ENCODE results near the gene RCAN3. TPM values are rescaled to one million over a fixed set of nuclear protein-coding genes. Genes with fewer than 3 reads are reported as not detected.
"Not testable (repeated sequence)": the region's sequence is repeated elsewhere in the genome, so short reads cannot be mapped to it uniquely, and the experiment has no call there.

The RCAN3 gene
- total RNA-seq, 1 donor from 2014 or later = 4.2 TPM

- no peak overlapping the region for H3K9ac ChIP-seq (ENCODE audit: low read depth in 1 of 3, low read length in 3 of 3)
- no peaks in the 10 kb centered on the region for H3K36me3 ChIP-seq (ENCODE audit: control insufficient read depth in 3 of 3, insufficient read depth in 3 of 3, low read length in 3 of 3)
- no peaks in the 10 kb centered on the region for H3K9me3 ChIP-seq (ENCODE audit: control insufficient read depth in 3 of 3, low read length in 3 of 3)
- no peak overlapping the region for H3K4me3 ChIP-seq (ENCODE audit: low read length in 3 of 3)
- H3K27ac ChIP-seq (ENCODE audit: low read depth, low read length) = no peak overlapping the region
- no peaks in the 10 kb centered on the region for H3K4me1 ChIP-seq (ENCODE audit: control insufficient read depth in 3 of 3, insufficient read depth in 3 of 3, low read length in 3 of 3)
- H3K27me3 ChIP-seq (ENCODE audit: control insufficient read depth in 3 of 3, insufficient read depth in 3 of 3, low read length in 3 of 3) = no peaks in the 10 kb centered on the region
Observed at GRCh38 chr1:24526940-24527542, 24.4 kb downstream of the RCAN3 start.

DNA sequence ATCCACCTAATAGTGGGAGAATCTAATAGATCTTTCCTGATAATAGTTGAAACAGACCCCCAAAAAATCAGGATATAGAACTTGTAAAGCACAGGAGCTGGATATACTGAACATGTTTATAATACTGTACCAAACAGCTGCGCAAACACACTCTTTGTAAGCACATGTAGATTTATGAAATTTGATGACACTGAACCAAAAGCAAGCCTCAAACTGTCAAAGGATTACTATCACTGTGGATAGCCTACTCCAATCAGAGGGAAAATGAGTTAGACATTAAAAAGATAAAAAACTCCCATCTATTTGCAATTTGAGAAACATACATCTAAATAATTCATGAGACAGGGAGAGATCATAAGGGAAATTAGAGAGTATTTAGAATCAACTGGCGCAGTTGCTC lies 26.1 kb downstream of the RCAN3 start:
- H3K4me3 ChIP-seq (ENCODE audit: low read length in 3 of 3) = no peak overlapping the region
- no peaks in the 10 kb centered on the region for H3K36me3 ChIP-seq (ENCODE audit: control insufficient read depth in 3 of 3, insufficient read depth in 3 of 3, low read length in 3 of 3)
- no peaks in the 10 kb centered on the region for H3K9me3 ChIP-seq (ENCODE audit: control insufficient read depth in 3 of 3, low read length in 3 of 3)
- no peaks in the 10 kb centered on the region for H3K4me1 ChIP-seq (ENCODE audit: control insufficient read depth in 3 of 3, insufficient read depth in 3 of 3, low read length in 3 of 3)
- no peaks in the 10 kb centered on the region for H3K27me3 ChIP-seq (ENCODE audit: control insufficient read depth in 3 of 3, insufficient read depth in 3 of 3, low read length in 3 of 3)
- no peak overlapping the region for H3K9ac ChIP-seq (ENCODE audit: low read depth in 1 of 3, low read length in 3 of 3)
- H3K27ac ChIP-seq (ENCODE audit: low read depth, low read length) = no peak overlapping the region

DNA sequence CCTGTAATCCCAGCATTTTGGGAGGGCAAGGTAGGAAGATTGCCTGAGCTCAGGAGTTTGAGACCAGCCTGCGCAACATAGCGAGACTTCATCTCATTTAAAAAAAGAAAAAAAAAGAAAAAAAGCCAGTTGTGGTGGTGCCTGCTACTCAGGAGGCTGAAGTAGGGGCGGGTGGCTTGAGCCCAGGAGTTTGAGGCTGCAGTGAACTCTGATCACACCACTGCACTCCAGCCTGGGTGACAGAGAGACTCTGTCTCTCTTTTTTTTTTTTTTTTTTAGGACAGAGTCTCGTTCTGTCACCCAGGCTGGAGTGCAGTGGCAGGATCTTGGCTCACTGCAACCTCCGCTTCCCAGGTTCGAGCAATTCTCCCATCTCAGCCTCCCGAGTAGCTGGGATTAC lies 26.7 kb downstream of the RCAN3 start:
- not testable (repeated sequence) for H3K9ac ChIP-seq (ENCODE audit: low read depth in 1 of 3, low read length in 3 of 3); H3K4me3 ChIP-seq (ENCODE audit: low read length in 3 of 3); H3K4me1 ChIP-seq (ENCODE audit: control insufficient read depth in 3 of 3, insufficient read depth in 3 of 3, low read length in 3 of 3); H3K27ac ChIP-seq (ENCODE audit: low read depth, low read length); H3K9me3 ChIP-seq (ENCODE audit: control insufficient read depth in 3 of 3, low read length in 3 of 3); H3K27me3 ChIP-seq (ENCODE audit: control insufficient read depth in 3 of 3, insufficient read depth in 3 of 3, low read length in 3 of 3); H3K36me3 ChIP-seq (ENCODE audit: control insufficient read depth in 3 of 3, insufficient read depth in 3 of 3, low read length in 3 of 3)

- Histone ChIP-seq H3K27me3 (ENCODE audit: control insufficient read depth in 3 of 3, insufficient read depth in 3 of 3, low read length in 3 of 3) (no peaks in the 10 kb centered on the region), H3K9ac (ENCODE audit: low read depth in 1 of 3, low read length in 3 of 3) (no peak overlapping the region), H3K36me3 (ENCODE audit: control insufficient read depth in 3 of 3, insufficient read depth in 3 of 3, low read length in 3 of 3) (peaks cover 0 to 4% (median 0%) of the 10 kb centered on the region in 3 donors), H3K4me1 (ENCODE audit: control insufficient read depth in 3 of 3, insufficient read depth in 3 of 3, low read length in 3 of 3) (no peaks in the 10 kb centered on the region), H3K4me3 (ENCODE audit: low read length in 3 of 3) (no peak overlapping the region), H3K9me3 (ENCODE audit: control insufficient read depth in 3 of 3, low read length in 3 of 3) (no peaks in the 10 kb centered on the region), H3K27ac (ENCODE audit: low read depth, low read length) (no peak overlapping the region)
Observed at GRCh38 chr1:24535021-24535424, 32.4 kb downstream of the RCAN3 start.

DNA sequence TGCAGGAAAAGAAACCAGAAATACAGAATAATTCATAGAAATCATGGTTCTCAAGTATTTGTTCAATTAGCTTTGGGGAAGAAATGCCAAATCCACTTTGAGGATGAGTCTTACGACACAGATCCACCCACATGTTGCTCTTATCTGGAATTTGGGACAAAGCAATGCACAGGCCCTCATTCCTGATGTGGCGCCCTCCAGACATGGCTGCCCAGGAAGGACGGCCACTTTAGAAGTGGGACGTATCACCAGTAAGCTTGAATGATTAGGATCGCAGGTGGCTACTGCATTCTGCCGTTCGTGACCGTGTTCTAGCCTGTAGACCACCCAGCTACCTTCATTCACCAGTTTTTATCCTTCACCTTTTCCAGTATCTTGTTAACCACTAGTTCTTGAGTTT lies 33.1 kb downstream of the RCAN3 start:
- H3K27me3 ChIP-seq (ENCODE audit: control insufficient read depth in 3 of 3, insufficient read depth in 3 of 3, low read length in 3 of 3) = peaks cover 0 to 3% (median 0%) of the 10 kb centered on the region in 3 donors
- no peak overlapping the region for H3K4me3 ChIP-seq (ENCODE audit: low read length in 3 of 3)
- no peak overlapping the region for H3K9ac ChIP-seq (ENCODE audit: low read depth in 1 of 3, low read length in 3 of 3)
- no peak overlapping the region for H3K27ac ChIP-seq (ENCODE audit: low read depth, low read length)
- H3K36me3 ChIP-seq (ENCODE audit: control insufficient read depth in 3 of 3, insufficient read depth in 3 of 3, low read length in 3 of 3) = peaks cover 0 to 4% (median 0%) of the 10 kb centered on the region in 3 donors
- no peaks in the 10 kb centered on the region for H3K9me3 ChIP-seq (ENCODE audit: control insufficient read depth in 3 of 3, low read length in 3 of 3)
- no peaks in the 10 kb centered on the region for H3K4me1 ChIP-seq (ENCODE audit: control insufficient read depth in 3 of 3, insufficient read depth in 3 of 3, low read length in 3 of 3)

DNA sequence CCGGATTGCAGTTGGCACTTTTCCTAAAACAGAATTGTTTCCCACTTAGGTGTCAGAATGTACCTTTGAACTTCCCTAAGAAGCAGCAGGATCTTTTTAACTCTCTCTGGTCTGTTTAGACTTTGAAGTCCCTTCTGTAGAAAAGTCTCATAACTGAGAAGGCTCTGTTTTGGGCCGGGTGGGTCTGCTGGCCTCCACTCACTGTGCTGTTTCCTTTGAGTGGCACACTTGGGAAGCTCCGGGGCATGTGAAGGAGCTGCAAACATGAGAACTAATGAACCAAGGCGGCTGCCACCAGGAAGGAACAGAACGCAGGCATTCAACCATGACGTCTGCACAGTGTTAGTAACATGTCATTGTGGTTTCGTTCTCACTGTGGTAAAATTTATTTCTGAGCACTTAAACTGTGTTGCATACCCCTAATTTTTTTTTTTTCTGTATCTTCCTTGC lies 33.8 kb downstream of the RCAN3 start:
- Histone ChIP-seq H3K9ac (ENCODE audit: low read depth in 1 of 3, low read length in 3 of 3) (no peak overlapping the region), H3K27me3 (ENCODE audit: control insufficient read depth in 3 of 3, insufficient read depth in 3 of 3, low read length in 3 of 3) (peaks cover 0 to 3% (median 1%) of the 10 kb centered on the region in 3 donors), H3K9me3 (ENCODE audit: control insufficient read depth in 3 of 3, low read length in 3 of 3) (no peaks in the 10 kb centered on the region), H3K27ac (ENCODE audit: low read depth, low read length) (no peak overlapping the region), H3K36me3 (ENCODE audit: control insufficient read depth in 3 of 3, insufficient read depth in 3 of 3, low read length in 3 of 3) (peaks cover 0 to 4% (median 0%) of the 10 kb centered on the region in 3 donors), H3K4me1 (ENCODE audit: control insufficient read depth in 3 of 3, insufficient read depth in 3 of 3, low read length in 3 of 3) (no peaks in the 10 kb centered on the region), H3K4me3 (ENCODE audit: low read length in 3 of 3) (no peak overlapping the region)

DNA sequence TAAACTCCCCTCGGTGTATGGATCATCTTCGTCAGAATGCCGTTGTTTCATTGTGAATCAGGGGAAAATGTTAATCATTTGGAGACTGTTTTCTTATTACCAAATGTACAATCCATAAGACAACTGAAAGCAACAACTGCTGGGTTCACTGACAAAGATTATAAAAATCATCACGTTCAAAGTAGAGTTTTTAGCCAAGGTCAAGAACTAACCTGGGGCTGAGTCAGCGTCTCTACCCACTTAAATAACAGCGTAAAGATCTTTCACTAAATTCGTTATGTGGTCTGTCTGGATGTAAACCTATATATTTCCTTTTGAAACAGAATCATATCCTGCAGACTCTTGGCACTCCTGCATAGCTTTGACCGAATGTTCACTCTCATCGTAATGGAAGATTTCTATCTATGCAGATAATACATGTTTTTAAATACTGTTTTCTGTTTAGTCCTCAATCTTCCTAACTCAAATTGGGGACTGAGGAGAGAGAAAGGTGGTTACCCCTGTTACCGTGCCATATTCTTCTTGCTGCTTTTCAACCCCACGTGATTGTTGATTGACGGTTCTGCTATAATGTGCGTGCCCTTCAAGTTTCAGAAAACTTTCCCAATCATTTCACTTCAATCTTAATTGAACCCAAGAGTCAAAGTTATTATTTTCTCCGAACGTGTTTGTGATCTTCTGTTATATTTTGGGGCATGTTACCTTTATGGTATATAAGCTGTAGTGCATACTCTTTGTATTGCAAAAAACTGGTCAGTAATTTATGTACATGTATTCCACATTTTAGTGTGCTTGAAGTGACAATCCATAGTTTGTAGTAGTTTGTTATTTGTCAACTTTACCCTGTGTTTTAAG lies 37.6 kb downstream of the RCAN3 start:
- Histone ChIP-seq H3K36me3 (ENCODE audit: control insufficient read depth in 3 of 3, insufficient read depth in 3 of 3, low read length in 3 of 3) (peaks cover 0 to 1% (median 0%) of the 10 kb centered on the region in 3 donors), H3K4me1 (ENCODE audit: control insufficient read depth in 3 of 3, insufficient read depth in 3 of 3, low read length in 3 of 3) (no peaks in the 10 kb centered on the region), H3K9me3 (ENCODE audit: control insufficient read depth in 3 of 3, low read length in 3 of 3) (no peaks in the 10 kb centered on the region), H3K9ac (ENCODE audit: low read depth in 1 of 3, low read length in 3 of 3) (no peak overlapping the region), H3K27ac (ENCODE audit: low read depth, low read length) (no peak overlapping the region), H3K4me3 (ENCODE audit: low read length in 3 of 3) (no peak overlapping the region), H3K27me3 (ENCODE audit: control insufficient read depth in 3 of 3, insufficient read depth in 3 of 3, low read length in 3 of 3) (peaks cover 0 to 7% (median 3%) of the 10 kb centered on the region in 3 donors)

DNA sequence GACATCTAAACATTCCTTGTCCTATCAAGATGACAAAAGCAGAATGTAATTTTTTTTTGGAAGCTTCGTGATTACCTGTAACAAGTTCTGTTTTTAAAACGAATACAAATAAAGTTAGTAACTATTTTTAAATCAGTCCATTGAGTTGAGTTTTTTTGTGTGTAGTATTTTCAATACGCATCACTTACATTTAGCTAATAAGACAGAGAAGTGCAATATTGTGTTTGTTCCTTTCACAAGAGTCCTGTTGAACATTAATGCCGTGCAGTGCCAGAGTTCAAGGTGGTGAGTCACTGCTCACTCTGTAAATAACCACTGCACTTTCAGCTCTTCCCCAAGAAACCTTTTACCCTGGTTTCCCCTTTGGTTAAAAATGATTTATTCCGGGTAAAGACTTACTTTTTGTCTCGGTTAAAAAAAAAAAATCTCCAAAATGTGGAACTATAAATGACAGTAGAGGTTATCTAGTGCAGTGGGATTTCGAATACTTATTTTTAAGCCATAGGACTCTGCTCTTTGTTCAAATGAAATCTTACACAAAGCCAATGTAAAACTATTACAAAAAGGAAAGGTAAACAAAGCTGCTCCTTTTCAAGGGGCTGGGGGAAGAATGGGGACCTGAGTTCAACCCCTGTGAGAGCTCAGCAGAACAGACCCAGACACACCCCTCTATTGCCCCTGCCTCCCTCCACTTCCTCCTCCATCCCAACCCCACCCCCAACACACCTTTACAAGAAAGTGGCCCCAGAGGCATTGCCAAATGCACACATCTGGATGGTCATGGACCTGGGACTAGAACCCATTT lies 38.5 kb downstream of the RCAN3 start:
- Histone ChIP-seq H3K4me3 (ENCODE audit: low read length in 3 of 3) (no peak overlapping the region), H3K4me1 (ENCODE audit: control insufficient read depth in 3 of 3, insufficient read depth in 3 of 3, low read length in 3 of 3) (no peaks in the 10 kb centered on the region), H3K9ac (ENCODE audit: low read depth in 1 of 3, low read length in 3 of 3) (no peak overlapping the region), H3K36me3 (ENCODE audit: control insufficient read depth in 3 of 3, insufficient read depth in 3 of 3, low read length in 3 of 3) (no peaks in the 10 kb centered on the region), H3K27ac (ENCODE audit: low read depth, low read length) (no peak overlapping the region), H3K9me3 (ENCODE audit: control insufficient read depth in 3 of 3, low read length in 3 of 3) (no peaks in the 10 kb centered on the region), H3K27me3 (ENCODE audit: control insufficient read depth in 3 of 3, insufficient read depth in 3 of 3, low read length in 3 of 3) (peaks cover 0 to 7% (median 3%) of the 10 kb centered on the region in 3 donors)

- no peak overlapping the region for H3K4me3 ChIP-seq (ENCODE audit: low read length in 3 of 3)
Observed at GRCh38 chr1:24541711-24542346, 39.2 kb downstream of the RCAN3 start.

More at GRCh38 chr1:24541711-24542346, 39.2 kb downstream of the RCAN3 start:
- Histone ChIP-seq H3K4me1 (ENCODE audit: control insufficient read depth in 3 of 3, insufficient read depth in 3 of 3, low read length in 3 of 3) (no peaks in the 10 kb centered on the region), H3K27ac (ENCODE audit: low read depth, low read length) (no peak overlapping the region), H3K27me3 (ENCODE audit: control insufficient read depth in 3 of 3, insufficient read depth in 3 of 3, low read length in 3 of 3) (peaks cover 0 to 7% (median 3%) of the 10 kb centered on the region in 3 donors), H3K9me3 (ENCODE audit: control insufficient read depth in 3 of 3, low read length in 3 of 3) (no peaks in the 10 kb centered on the region), H3K36me3 (ENCODE audit: control insufficient read depth in 3 of 3, insufficient read depth in 3 of 3, low read length in 3 of 3) (no peaks in the 10 kb centered on the region), H3K9ac (ENCODE audit: low read depth in 1 of 3, low read length in 3 of 3) (no peak overlapping the region)
